ENCODE measurements around the gene RBMS3.

RBMS3 gene

GRCh38 chr3:29718661-29719065, 437.8 kb downstream of the RBMS3 start:
- TF ChIP-seq CTCF (IDR thresholded peaks at IDR 0.05; ENCODE audit: borderline replicate concordance, control extremely low read depth, extremely low read depth, insufficient read depth, missing control alignments) = no peak
- in situ Hi-C loops (cut with MboI; ENCODE audit: low sequenced_read_pairs, unreplicated experiment) = no loop called here
- no peak for DNase-seq (ENCODE audit: low spot score)

- no peak for TF ChIP-seq CTCF (IDR thresholded peaks at IDR 0.05; ENCODE audit: borderline replicate concordance, control extremely low read depth, extremely low read depth, insufficient read depth, missing control alignments)
- no peak for DNase-seq (ENCODE audit: low spot score)
- in situ Hi-C loops (cut with MboI; ENCODE audit: low sequenced_read_pairs, unreplicated experiment) = no loop called here
Measured at GRCh38 chr3:29720665-29721064, 439.8 kb downstream of the RBMS3 start.

GRCh38 chr3:29721789-29722188, 440.9 kb downstream of the RBMS3 start:
- no peak for DNase-seq (ENCODE audit: low spot score)
- in situ Hi-C loops (cut with MboI; ENCODE audit: low sequenced_read_pairs, unreplicated experiment) = no loop called here
- no peak for TF ChIP-seq CTCF (IDR thresholded peaks at IDR 0.05; ENCODE audit: borderline replicate concordance, control extremely low read depth, extremely low read depth, insufficient read depth, missing control alignments)

- DNase-seq (ENCODE audit: low spot score) = no peak
- no peak for TF ChIP-seq CTCF (IDR thresholded peaks at IDR 0.05; ENCODE audit: borderline replicate concordance, control extremely low read depth, extremely low read depth, insufficient read depth, missing control alignments)
- in situ Hi-C loops (cut with MboI; ENCODE audit: low sequenced_read_pairs, unreplicated experiment) = no loop called here
Measured at GRCh38 chr3:29731050-29731449, 450.2 kb downstream of the RBMS3 start.

GRCh38 chr3:29741231-29741630, 460.4 kb downstream of the RBMS3 start:
- no peak for DNase-seq (ENCODE audit: low spot score)
- TF ChIP-seq CTCF (IDR thresholded peaks at IDR 0.05; ENCODE audit: borderline replicate concordance, control extremely low read depth, extremely low read depth, insufficient read depth, missing control alignments) = no peak
- in situ Hi-C loops (cut with MboI; ENCODE audit: low sequenced_read_pairs, unreplicated experiment) = no loop called here

- no peak for TF ChIP-seq CTCF (IDR thresholded peaks at IDR 0.05; ENCODE audit: borderline replicate concordance, control extremely low read depth, extremely low read depth, insufficient read depth, missing control alignments)
- no peak for DNase-seq (ENCODE audit: low spot score)
- in situ Hi-C loops (cut with MboI; ENCODE audit: low sequenced_read_pairs, unreplicated experiment) = no loop called here
Measured at GRCh38 chr3:29745232-29745870, 464.5 kb downstream of the RBMS3 start.
